ENCODE measurements around the gene UFSP1. TPM values are rescaled to one million over a fixed set of nuclear protein-coding genes. Genes with fewer than 3 reads are reported as not detected.
"Not testable (repeated sequence)": the region's sequence is repeated elsewhere in the genome, so short reads cannot be mapped to it uniquely, and the experiment has no call there.

Gene UFSP1
- 2.7 TPM for total RNA-seq

DNA sequence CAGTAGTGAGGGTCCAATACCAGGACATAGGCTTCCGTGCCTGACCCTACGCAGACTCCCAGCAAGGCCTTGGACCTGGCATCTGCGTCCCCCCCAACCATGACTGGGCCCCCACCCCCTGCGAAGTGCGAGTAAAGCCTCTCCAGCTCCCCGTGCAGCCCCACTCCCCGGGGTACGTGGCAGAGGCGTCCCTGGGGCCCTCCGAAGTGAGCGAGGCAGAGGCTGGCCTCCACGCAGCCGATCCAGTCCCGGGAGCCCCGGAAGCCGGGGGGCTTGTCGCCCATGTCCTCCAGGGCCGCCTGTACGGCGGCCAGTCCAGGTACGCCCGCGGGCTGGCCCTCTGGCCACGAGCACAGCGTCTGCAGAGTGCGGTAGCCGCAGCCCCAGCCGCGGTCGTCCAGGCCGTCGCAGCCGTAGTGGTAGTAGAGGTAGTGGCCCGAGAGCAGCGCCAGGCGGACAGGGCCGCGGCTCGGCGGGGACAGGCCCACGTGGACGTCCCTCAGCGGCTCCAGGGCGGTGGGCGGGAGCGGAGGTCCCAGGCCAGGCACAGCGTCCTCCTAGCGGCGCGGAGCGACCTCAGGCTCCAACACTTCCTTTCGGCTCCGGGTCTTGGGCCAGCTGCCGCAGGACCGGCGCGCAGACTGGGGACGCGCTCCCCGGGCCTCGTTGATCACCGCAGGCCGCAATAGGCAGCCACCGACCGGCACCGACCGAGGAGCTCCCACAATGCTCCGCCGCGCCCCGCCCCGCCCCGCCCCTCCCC, at the start of gene UFSP1:
UFSP1 (minus strand) TSS at position 728 of the 763 bp plus-strand sequence; CDS start at position 284, 444 bp downstream.
- DNase-seq = no peak

DNA sequence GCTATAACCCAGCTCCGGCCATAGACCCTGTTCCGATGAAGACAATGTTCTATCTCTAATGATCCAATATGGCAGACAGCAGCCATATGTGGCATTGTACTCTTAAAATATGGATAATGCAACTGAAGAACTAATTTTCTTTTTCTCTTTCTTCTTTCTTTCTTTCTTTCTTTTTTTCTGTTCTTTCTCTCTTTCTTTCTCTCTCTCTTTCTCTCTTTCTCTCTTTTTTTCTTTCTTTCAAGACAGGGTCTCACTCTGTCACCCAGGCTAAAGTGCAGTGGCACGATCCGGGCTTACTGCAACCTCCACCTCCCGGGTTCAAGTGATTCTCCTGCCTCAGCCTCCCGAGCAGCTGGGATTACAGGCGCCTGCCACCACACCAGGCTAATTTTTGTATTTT, 46.7 kb upstream of the UFSP1 start:
- not testable (repeated sequence) for DNase-seq

DNA sequence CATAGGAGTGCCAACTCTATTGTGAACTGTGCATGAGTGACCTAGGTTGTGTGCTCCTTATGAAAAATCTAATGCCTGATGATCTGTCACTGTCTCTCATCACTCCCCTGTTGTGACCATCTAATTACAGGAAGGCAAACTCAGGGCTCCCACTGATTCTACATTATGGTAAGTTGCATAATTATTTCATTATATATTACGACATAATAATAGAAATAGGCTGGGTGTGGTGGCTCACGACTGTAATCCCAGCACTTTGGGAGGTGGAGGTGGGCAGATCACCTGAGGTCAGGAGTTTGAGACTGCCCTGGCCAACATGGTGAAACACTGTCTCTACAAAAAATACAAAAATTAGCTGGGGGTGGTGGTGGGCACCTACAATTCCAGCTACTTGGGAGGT, 45.9 kb upstream of the UFSP1 start:
- DNase-seq = not testable (repeated sequence)

DNA sequence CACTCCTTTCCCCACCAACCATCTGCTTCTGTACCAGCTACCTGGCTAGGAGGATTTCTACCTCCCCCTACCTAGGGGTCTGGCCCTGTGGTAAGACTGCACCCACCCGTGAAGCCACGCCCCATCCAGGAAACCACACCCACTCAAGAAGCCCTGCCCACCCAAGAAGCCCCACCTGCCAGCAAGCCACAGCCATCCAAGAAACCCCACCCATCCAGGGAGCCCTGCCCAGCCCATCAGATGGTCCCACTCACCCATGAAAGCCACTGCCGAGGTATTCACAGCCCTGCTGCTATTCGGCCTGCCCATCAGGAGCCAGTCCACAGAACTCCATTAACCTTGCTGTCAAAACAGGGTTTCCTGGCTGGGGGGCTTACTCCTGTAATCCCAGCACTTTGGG, 44.2 kb upstream of the UFSP1 start:
- DNase-seq = no peak

DNA sequence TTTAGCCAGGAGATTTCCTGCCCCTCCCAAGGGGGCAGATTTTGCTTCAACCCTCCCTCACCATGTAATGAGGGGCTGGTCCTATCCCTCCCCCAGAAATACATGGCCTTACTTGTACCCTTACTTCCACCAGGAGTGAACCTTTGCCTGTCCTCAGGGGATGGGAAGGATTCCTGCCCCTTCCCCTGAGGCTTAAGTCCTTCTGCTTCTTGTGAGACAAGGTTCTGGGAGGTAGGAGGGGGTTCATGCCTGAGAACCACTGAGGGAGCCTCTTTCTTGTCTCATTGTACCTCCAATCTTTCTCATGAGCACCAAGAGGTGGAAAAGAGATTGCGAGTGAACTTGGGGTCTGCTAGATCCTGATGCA, 40.3 kb upstream of the UFSP1 start:
- DNase-seq = no peak

DNA sequence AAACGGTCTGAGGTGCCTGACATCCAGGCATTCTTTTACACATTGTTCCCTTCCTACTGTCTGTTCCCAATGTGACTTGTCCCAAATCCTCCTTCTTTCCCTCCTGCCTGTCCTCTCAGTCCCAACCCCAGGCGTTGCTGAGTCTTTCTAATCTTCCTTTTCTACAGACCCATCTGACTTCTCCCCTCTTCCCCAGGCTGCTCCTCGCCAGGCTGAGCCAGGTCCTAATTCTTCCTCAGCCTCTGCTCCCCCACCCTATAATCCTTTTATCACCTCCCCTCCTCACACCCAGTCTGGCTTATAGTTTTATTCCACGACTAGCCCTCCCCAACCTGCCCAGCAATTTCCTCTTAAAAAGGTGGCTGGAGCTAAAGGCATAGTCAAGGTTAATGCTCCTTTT, 34.1 kb upstream of the UFSP1 start:
- not testable (repeated sequence) for DNase-seq

DNA sequence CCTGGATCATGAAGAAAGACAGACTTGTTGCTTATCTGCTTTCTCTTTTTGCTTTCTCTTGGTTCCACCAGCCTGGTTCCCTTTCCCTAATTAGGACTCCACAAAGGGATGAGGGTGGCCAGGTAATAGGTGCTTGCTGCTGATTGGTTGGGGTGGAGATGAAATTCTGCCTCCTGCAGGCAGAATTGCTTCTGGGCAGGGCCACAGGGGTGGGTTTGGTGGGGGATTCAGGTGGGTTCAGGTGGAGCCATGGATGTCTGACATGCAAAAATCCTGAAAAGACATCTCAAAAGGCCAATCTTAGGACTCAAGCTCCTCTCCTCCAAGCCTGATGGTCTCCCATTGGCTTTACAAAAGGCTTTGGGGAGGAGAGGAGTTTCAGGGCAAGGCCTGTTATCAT, 31.5 kb upstream of the UFSP1 start:
- DNase-seq = no peak

DNA sequence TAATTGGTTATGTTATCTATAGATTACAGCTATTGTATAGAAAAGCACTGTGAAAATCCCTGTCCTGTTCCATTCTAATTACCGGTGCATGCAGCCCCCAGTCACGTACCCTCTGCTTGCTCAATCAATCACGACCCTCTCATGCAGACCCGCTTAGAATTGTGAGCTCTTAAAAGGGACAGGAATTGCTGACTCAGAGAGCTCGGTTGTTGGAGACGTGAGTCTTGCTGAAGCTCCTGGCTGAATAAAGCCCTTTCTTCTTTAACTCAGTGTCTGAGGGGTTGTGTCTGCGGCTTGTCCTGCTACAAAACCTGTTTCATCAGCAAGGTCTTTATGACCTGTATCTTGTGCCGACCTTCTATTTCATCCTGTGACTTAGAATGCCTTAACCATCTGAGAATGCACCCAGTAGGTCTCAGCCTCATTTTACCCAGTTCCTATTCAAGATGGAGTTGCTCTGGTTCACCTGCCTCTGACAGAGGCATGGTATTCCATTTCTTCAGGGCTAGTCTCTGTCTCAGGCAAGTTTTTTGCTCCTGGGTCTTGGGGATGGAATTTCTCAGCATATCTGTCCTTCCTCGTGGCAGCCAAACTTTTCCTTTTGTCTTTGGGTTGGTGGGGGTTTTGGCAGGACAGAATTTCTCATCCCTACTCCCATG, 30.4 kb upstream of the UFSP1 start:
- not testable (repeated sequence) for DNase-seq

DNA sequence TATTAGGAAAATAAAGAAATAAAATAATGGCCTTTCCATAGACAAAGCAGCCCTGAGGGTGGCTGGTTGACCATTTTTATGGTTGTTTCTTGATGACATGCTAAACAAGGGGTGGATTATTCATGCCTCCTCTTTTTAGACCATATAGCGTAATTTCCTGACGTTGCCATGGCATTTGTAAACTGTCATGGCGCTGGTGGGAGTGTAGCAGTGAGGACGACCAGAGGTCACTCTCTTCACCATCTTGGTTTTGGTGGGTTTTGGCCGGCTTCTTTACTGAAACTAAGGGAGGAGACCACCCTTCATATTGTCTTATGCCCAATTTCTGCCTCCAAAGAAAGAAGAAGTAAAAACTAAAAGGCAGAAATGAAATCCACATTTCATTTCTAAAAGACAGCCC, 29.8 kb upstream of the UFSP1 start:
- not testable (repeated sequence) for DNase-seq

DNA sequence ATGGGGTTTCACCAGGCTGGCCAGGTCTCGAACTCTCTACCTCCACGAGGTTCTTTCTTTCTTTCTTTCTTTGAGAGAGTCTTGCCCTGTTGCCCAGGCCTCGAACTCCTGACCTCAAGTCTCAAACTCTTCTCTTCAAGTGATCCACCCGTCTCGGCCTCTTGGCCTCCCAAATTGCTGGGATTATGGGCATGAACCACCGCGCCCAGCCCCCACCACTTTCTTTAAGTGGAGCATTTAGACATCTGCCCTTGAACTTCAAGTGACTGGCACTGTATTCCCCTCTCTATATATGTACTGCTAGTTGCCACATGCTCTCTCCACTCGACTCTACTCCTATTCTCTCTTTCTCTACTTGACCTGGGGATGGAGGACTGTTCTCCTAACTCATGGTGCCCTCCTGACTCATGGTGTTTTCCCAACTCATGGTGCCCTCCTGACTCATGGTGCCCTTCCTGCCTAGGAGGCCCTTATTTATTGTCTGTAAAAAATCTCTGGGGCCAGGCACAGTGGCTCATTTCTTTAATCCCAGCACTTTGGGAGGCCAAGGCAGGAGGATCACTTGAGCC, 25.4 kb upstream of the UFSP1 start:
- no peak for DNase-seq

DNA sequence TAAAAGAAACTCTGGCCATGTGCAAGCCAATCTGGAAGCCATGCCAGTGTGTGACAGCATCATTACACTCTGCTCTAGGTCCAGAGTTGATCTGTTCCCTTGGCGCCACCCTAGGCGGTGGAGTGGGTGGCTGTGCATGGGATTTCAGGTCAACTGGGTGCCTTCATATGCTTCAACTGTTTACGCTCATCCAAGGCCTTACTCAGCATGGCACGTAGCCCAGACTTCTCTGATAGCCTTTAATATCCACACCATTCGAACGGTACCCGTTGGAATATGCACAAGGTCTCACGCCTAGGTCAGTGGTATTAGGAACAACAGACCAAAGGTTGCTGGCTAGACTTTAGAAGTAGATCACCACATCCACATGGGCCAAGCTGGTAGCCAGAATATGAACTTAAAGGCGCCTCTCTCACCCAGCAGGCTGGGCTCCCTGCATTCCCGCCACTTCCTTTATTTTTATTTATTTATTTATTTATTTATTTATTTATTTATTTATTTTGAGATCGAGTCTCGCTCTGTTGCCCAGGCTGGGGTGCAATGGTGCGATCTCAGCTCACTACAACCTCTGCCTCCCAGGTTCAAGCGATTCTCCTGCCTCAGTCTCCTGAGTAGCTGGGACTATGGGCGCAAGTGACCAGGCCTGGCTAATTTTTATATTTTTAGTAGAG, 24.8 kb upstream of the UFSP1 start:
- DNase-seq = no peak

DNA sequence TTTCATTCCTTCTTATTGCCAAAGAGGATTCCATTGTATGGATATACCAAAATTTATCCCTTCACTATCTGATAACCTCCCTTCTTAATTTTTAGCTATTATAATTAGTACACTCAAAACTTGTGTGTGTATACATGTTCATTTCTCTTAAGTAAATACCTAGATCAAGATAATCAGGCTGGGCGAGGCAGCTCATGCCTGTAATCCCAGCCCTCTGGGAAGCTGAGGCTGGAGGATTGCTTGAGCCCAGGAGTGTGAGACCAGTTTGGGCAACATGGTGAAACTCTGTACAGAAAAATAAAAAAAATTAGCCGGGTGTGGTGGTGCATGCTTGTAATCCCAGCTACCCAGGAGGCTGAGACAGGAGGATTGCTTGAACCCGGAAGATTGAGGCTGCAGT, 22.0 kb upstream of the UFSP1 start:
- DNase-seq = no peak

DNA sequence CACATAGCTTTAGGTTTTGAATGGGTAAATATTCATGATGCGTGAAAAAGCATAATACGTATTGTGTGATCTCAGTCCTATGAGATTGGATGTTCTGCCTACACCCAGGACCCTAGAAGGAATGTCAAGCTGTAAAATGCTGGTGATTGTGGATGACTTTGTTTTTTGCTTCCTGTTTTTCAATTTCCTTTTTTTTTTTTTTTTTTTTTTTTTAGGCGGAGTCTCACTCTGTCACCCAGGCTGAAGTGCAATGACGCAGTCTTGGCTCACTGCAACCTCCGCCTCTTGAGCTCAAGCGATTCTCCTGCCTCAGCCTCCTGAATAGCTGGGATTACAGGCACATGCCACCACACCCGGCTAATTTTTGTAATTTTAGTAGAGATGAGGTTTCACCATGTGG, 20.9 kb upstream of the UFSP1 start:
- DNase-seq = not testable (repeated sequence)

DNA sequence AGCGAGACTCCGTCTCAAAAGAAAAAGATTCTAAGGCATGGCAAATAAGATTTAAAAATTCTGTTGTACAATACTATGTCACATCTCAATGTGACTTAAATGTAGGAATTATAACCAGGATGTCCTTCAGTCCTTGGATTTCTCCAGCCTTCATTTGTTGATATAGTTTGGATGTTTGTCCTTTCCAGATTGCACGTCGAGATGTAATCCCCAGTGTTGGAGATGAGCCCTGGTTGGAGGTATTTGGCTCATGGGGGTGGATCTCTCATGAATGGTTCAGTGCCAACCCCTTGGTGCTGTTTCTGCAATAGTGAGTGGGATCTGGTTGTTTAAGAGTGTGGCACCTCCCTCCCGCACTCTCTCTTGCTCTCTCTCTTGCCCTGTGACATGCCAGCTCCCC, 19.0 kb upstream of the UFSP1 start:
- no peak for DNase-seq

DNA sequence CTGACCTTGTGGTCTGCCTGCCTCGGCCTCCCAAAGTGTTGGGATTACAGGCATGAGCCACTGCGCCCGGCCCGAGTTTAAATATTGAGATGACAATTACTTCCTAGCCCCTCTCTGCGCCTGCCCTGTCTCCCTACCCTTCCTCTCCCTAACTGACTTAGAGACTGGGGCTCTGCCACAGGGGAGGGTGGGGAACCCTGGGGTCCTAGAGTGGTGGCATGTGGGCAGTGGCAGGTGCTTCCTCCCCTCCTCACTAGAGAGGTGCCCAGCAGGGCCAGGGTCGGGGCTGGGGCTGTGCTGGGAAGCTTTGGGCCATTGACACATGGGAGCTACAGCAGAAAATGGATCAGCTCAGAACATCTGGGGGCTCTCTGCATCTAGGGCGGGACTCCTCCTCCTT, 13.1 kb upstream of the UFSP1 start:
- no peak for DNase-seq

DNA sequence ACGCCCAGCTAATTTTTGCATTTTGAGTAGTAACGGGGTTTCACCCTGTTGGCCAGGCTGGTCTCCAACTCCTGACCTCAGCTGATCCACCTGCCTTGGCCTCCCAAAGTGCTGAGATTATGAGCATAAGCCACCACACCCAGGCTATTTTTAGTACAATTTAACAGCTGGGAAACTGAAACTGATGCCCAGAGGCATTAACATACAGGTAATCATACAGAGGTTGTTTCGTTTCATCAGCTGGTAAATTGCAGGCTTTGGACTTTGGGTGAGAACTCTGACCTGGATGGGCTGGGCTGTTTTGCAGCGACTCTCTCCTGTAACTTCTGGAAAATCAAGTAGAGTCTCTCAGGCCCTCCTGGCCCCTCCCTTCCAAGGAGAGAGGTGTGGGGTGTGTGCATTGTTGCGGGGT, 12.4 kb upstream of the UFSP1 start:
- DNase-seq = no peak

DNA sequence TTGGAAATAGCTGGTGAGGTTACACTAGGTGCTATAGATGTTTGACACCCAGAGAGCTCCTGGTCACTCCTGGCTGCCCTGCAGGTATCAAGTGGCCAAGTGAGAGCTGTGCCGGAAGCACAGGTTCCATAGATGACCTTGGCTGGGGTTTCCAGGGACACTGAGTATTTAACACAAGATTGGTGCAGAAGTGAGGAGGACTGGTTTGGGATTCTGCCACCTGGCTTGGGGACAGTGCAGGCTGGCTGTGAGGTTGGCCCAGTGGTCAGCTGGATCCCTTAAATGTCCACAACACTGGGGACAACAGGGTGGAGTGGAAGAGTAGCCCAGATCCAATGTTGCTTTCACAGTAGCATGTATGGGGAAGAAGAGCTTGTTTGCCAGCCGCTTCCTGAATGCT, 11.5 kb upstream of the UFSP1 start:
- DNase-seq = no peak

DNA sequence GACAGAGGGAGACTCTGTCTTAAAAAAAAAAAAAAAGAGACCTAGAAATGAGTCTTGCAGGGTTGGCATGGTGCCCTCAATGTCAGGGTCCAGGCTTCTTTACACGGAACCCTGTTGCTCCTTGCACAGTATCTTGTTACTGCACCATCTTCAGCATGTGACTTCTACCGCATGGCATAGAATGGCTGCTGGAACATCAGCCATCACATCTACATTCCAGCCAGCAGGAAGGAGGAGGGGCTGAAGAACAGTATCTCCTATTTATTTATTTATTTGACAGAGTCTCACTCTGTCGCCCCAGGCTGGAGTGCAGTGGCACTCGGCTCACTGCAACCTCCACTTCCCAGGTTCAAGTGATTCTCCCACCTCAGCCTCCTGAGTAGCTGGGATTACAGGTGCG, 9.9 kb upstream of the UFSP1 start:
- DNase-seq = no peak

DNA sequence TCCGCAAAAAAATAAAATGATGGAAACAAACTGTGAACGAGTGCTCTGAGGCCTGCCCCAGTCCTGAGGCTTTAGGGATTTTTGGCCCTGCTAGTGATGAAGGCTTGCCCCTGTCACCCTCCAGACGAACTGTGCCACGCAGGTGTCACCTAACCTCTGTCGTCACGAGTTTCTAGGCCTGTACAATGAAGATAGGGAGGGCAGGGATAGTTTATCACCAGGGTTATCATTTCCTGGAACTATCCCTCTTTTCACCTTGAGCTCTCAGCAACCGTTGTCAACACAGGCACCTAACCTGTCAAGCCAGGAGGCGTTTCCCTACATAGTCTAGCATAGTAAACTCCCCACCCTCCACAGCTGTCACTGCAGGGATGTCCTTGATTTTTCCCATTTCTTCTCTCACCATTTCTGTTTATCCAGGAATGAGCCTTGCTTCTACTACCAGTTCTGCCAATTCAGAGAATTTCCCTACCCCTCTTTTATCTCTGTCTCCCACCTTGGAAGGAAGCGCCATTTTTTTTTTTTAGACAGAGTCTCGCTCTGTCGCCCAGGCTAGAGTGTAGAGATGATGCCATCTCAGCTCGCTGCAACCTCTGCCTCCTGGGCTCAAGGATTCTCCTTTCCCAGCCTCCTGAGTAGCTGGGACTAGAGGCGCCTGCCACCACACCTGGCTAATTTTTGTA, 8.4 kb upstream of the UFSP1 start:
- DNase-seq = no peak

DNA sequence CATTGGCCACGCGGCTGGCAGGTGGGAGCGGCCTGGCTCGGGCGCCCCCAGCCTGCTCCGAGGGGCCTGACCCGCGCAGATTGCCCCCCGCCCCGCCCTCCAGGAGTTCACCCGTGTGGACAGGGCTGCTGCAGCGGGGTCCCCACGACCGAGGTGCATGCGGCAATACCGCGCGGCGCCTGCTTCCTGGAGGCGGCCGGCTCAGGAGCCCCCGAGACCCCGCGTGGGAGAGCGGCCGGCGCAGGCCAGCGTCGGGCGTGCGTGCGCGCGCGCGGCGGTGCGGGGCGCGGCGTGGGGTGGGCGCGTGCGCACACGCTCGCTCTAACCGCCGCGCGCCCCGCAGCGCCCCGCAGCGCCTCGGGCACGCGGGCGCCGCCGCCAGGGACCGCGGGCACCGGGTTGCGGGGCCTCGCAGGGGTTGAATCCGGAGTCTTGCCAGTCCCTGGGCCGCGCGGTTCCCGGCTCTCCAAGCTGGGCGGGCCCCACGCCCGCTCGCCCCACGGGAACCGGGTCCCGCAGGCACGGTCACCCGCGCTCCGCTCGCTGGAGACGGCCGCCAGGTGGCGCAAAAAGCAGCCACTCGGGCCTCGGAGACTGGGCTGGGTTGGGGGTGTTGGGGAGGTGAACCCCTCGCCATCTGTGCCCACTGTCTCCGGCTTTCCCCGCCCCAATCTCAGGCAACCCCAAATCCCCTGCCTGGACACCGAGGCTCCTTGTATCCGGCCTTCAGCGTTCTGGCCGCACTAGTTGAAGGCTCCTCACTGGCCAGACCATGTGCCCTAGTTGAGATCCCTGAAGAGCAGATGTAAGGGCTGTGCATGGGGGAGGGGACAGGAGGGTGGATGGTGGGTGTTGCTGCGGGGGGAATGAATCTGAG, 7.5 kb upstream of the UFSP1 start:
- DNase-seq = peak; percentile 43

DNA sequence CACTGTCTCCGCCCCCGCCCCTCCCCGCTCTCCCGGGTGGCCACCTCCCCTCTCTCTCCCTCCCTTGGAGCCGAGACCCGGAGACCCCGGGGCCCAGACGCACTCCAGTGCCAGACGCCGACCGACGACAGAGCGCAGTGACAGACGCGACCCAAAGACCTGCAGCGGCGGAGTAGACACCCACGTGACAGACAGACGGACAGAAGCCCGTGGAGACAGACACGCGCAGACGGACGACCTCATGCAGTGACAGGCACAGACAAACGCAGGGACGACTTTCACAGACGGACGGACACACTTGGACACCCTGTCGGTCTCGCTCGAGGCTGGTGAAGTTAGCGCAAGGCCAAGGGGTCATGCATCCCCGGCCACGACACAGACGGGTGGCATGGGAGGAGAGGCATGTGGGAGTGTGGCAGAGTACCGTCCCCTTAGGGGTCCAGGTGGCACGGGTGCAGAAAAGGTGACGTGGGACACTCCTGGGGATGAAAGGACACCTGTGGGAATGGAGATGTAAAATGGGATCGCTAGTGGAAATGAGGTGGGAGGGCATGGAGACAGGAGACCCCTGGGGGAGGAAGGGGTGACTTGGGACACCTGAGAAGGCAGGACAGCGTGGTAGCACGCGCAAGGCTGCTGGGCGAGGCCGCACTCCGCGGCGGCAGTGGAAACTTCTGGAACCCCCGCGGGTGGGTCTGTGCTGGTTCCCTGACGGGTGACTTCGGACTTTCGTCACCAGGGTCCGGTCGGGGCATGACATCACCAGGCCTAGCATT, 6.6 kb upstream of the UFSP1 start:
- peak; percentile 75 for DNase-seq
